ENCODE measurements around the gene OR10K2. TPM values are rescaled to one million over a fixed set of nuclear protein-coding genes. Genes with fewer than 3 reads are reported as not detected.
"Not testable (repeated sequence)": the region's sequence is repeated elsewhere in the genome, so short reads cannot be mapped to it uniquely, and the experiment has no call there.

The OR10K2 gene
- polyA plus RNA-seq, 1 donor from 2014 or later, result not detected

DNA sequence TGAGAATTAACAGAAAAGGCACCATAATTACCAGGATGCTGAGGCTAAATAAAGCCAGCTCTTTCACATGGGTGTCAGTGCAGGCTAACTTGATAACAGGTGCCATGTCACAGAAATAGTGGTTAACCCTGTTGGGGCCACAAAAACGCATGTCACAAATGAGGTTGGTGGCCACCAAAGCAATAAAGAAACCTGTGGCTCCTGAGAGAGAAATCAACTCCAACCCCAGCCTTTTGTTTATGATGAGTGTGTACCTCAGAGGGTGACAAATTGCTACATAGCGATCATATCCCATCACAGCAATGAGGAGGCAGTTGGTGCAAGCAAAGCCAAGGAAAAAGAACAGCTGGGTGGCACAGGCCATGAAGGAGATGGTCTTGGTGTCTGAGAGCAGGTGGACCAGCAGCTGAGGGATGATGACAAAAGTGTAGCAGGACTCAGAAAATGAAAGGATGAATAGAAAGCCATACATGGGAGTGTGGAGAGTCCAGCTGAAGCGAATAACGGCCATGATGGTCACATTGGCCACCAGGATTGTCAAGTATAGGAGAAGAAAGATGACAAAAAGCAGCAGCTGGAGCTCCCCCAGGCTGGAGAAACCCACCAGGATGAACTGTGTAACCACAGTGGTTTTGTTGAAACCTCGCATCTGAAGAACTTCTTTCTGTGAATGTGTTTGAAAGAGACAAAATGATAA is 27.1 kb downstream of the OR10K2 start, which contains the start of gene OR10T2:
OR10T2 (minus strand) TSS at position 649 of the 697 bp plus-strand sequence; CDS start at position 649, 0 bp downstream.
- Mint-ChIP-seq H3K27ac (peak within 1 kb of the TSS in 1 of 3 donors; percentile 17), H3K4me1 (peaks cover 7 to 9% (median 9%) of the 10 kb centered on the region in 3 donors), H3K27me3 (no peaks in the 10 kb centered on the region), H3K9me3 (peaks cover 0 to 2% (median 0%) of the 10 kb centered on the region in 3 donors), H3K36me3 (peaks cover 2% of the 10 kb centered on the region), H3K4me3 (peak within 1 kb of the TSS in 1 of 4 donors; percentile 44)

DNA sequence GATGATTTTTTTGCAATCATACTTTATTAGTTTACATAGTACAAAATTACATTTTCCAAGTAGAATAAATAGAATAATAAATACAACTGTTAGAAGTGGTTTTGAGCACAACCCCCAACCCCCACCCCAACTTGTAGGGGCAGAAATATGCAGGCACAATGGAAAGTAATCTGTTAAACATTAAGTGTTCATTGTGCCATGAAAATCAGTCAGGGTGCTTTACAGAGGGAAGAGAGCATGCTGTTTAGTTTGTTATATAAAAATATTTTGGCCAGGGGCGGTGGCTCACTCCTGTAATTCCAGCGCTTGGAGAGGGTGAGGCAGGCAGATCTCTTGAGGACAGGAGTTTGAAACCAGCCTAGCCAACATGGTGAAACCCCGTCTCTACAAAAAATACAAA is 29.4 kb downstream of the OR10K2 start:
- H3K27ac Mint-ChIP-seq, result no peak overlapping the region
- no peaks in the 10 kb centered on the region for H3K27me3 Mint-ChIP-seq

DNA sequence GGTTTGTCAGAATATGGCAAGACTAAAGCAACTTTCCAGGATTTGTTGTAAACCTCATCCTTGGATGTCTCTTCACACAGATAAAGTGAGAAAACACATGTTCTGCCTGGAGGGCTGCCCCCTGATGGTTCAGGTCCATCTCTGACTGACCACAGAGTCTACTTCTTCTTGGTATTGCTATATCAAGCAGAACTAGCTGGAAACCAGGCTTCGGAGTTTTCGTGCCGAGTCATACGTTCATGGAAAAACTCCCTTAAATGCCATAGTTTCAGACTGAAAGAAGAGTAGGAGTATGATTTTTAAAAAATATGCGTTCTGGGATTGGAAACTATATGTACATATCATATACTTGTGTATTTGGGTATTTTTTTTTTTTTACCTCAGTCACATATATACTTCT is 32.6 kb downstream of the OR10K2 start:
- Mint-ChIP-seq H3K4me1 (peaks cover 7 to 13% (median 11%) of the 10 kb centered on the region in 3 donors), H3K27ac (no peak overlapping the region), H3K9me3 (peaks cover 0 to 2% (median 0%) of the 10 kb centered on the region in 3 donors), H3K36me3 (peaks cover 6% of the 10 kb centered on the region), H3K27me3 (no peaks in the 10 kb centered on the region), H3K4me3 (no peak overlapping the region)

More for the DNA sequence above, 29.4 kb downstream of the OR10K2 start:
- H3K9me3 Mint-ChIP-seq, result peaks cover 0 to 2% (median 0%) of the 10 kb centered on the region in 3 donors
- peaks cover 6% of the 10 kb centered on the region for H3K36me3 Mint-ChIP-seq
- H3K4me1 Mint-ChIP-seq, result peaks cover 7 to 11% (median 9%) of the 10 kb centered on the region in 3 donors
- no peak overlapping the region for H3K4me3 Mint-ChIP-seq

DNA sequence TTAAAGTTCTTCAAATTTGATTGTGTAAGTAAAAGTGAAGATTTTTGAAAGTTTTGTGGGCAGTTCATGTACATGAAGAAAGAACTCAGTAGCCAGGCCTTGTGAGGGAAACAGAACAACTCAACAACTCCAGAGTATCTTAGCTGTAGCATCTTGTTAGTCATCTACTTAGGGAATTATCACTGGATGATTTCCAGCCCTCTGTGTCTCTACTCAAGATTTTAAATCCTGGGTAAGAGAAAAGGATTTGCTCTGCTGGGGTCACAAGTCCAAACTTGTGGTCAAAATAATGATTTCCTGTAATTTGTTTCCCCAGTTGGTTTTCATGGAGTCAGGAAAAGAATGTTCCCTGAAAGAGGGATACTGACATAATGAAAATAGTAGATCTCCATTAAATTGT is 34.9 kb downstream of the OR10K2 start:
- no peak overlapping the region for H3K4me3 Mint-ChIP-seq
- no peaks in the 10 kb centered on the region for H3K27me3 Mint-ChIP-seq
- peaks cover 0 to 4% (median 0%) of the 10 kb centered on the region in 3 donors for H3K9me3 Mint-ChIP-seq
- H3K36me3 Mint-ChIP-seq, result peaks cover 6% of the 10 kb centered on the region
- no peak overlapping the region for H3K27ac Mint-ChIP-seq
- H3K4me1 Mint-ChIP-seq, result peaks cover 7 to 13% (median 11%) of the 10 kb centered on the region in 3 donors

DNA sequence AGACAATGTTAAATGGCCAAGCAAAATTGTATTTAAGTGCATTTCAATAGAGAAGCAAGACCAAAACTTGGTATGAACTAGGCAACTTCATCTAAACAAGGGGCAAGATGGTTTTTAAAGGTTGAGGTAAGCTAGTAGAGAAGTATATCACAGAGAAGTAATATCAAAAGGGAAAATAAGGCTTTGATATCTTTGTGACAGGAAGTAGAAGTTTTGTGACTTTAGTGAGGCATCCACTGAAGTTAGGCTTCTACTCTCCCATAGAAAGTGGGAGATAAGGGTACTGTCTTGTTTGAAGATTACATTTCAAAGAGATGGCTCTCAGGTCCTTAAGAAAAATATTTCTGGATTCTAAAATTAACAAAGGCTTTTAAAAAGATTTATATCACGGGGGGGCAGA is 35.7 kb downstream of the OR10K2 start:
- Mint-ChIP-seq H3K4me3 (no peak overlapping the region), H3K27me3 (no peaks in the 10 kb centered on the region), H3K36me3 (peaks cover 6% of the 10 kb centered on the region), H3K9me3 (peaks cover 0 to 5% (median 0%) of the 10 kb centered on the region in 3 donors), H3K4me1 (peaks cover 4 to 10% (median 8%) of the 10 kb centered on the region in 3 donors), H3K27ac (no peak overlapping the region)

DNA sequence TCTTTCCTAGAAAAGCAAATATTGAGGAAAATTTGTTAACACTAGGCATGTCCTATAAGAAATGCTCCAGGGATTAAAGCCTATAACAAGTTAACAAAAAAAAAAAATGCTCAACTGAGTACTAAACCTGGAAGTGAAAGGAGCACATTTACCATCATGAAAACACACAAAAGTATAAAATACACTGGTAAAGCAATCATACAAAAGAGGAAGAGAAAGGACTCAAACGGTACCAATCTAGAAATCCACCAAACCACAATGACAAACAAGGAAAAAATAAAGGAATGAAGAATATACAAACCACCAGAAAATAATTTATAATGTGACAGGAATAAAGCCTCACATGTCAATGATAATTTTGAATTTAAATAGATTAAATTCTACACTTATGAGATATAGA is 51.2 kb downstream of the OR10K2 start:
- H3K4me3 Mint-ChIP-seq, result no peak overlapping the region
- H3K36me3 Mint-ChIP-seq, result peaks cover 8% of the 10 kb centered on the region
- no peak overlapping the region for H3K27ac Mint-ChIP-seq
- H3K27me3 Mint-ChIP-seq, result peaks cover 1% of the 10 kb centered on the region
- H3K4me1 Mint-ChIP-seq, result peaks cover 0 to 2% (median 0%) of the 10 kb centered on the region in 3 donors
- peaks cover 8 to 15% (median 12%) of the 10 kb centered on the region in 3 donors for H3K9me3 Mint-ChIP-seq

DNA sequence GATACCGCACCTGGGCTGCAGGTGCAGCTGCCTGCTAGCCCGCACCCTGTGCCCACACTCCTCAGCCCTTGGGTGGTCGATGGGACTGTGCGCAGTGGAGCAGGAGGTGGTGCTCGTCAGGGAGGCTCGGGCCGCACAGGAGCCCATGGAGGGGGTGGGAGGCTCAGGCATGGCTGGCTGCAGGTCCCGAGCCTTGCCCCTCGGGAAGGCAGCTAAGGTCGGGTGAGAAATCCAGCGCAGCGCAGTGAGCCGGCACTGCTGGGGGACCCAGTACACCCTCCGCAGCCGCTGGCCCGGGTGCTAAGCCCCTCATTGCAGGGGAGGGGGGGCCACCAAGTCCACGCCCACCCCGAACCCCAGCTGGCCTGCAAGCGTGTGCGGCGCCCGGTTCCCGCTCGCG is 51.9 kb downstream of the OR10K2 start:
- not testable (repeated sequence) for H3K36me3 Mint-ChIP-seq, H3K27me3 Mint-ChIP-seq, H3K4me3 Mint-ChIP-seq, H3K27ac Mint-ChIP-seq, H3K4me1 Mint-ChIP-seq
- H3K9me3 Mint-ChIP-seq, result peaks cover 8 to 17% (median 12%) of the 10 kb centered on the region in 3 donors

DNA sequence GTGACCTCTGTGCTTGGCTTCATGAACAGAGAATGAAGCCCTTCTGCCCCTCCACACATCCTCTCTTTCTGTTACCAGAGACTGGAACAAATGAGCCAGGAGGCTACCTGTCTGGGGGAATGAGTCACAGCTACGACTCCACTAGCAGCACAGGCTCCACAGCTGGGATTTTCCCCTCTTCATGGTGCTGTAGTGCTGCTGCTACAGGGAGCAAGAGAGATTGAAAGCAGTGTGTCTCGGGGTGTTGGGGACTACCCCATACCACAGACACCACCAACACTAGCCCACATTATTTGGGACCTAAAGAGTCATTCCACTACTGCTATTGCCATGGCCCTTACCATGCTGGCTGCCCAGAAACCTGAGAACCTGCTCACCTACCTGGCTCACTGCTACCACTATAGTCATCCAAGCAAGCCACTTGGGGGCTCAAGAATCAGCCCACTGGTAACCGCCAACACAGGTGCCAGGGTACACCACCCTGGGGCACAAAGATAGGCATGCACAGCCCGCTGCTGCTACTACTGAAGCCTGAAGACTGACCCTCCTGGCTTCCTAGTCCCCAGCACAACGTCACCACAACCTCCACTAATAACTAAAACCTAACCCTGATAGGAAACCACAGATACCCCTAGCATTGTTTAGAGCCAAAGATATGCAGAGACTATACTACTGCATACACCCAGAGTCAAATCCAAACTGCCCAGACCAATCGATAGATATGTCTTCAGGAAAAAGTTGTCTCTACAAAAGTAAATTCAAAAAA is 54.7 kb downstream of the OR10K2 start:
- Mint-ChIP-seq H3K4me3 (no peak overlapping the region), H3K27me3 (peaks cover 2% of the 10 kb centered on the region), H3K4me1 (peaks cover 0 to 2% (median 0%) of the 10 kb centered on the region in 3 donors), H3K9me3 (peaks cover 11 to 23% (median 12%) of the 10 kb centered on the region in 3 donors), H3K27ac (no peak overlapping the region), H3K36me3 (peaks cover 6% of the 10 kb centered on the region)

Other genes starting within 250 kb of the OR10K2 start
- 20.5 TPM for gene CD1D, start 245.3 kb downstream of the OR10K2 start, polyA plus RNA-seq
- gene CD1A, start 171.8 kb downstream of the OR10K2 start, polyA plus RNA-seq, result 1.1 TPM
- 179 TPM for gene CD1C, start 136.3 kb downstream of the OR10K2 start, polyA plus RNA-seq
- not detected for gene CD1B, start 94.7 kb downstream of the OR10K2 start, polyA plus RNA-seq
- gene CD1E, start 72.3 kb downstream of the OR10K2 start, polyA plus RNA-seq, result not detected
- gene OR10T2, start 26.8 kb downstream of the OR10K2 start, polyA plus RNA-seq, result not detected
- gene OR10K1, start 35.6 kb upstream of the OR10K2 start, polyA plus RNA-seq, result not detected
- gene OR10R2, start 46.0 kb upstream of the OR10K2 start, polyA plus RNA-seq, result not detected
- not detected for gene OR6Y1, start 128.2 kb upstream of the OR10K2 start, polyA plus RNA-seq
- gene OR6P1, start 144.3 kb upstream of the OR10K2 start, polyA plus RNA-seq, result not detected
- gene OR10X1, start 153.7 kb upstream of the OR10K2 start, polyA plus RNA-seq, result not detected
- not detected for gene OR10Z1, start 179.0 kb upstream of the OR10K2 start, polyA plus RNA-seq

Data from IgD-negative memory B cell (primary cell).